Measurements from ENCODE around the gene PPP1R9B.
A peak's percentile ranks its signal among the peaks of the same experiment; 100 is the strongest.

Gene PPP1R9B

GRCh38 chr17:50090971-50091917 lies 59.2 kb downstream of the PPP1R9B start:
- no peak for DNase-seq (ENCODE audit: low read depth)

DNA sequence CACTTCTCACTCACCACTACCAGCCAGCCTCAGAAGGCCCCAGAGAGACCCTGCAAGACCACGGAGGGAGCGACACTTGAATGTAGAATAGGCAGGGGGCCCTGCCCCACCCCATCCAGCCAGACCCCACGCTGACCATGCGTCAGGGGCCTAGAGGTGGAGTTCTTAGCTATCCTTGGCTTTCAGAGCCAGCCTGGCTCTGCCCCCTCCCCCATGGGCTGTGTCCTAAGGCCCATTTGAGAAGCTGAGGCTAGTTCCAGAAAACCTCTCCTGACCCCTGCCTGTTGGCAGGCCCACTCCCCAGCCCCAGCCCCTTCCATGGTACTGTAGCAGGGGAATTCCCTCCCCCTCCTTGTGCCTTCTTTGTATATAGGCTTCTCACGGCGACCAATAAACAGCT lies 60.4 kb downstream of the PPP1R9B start:
- no peak for DNase-seq (ENCODE audit: low read depth)

DNA sequence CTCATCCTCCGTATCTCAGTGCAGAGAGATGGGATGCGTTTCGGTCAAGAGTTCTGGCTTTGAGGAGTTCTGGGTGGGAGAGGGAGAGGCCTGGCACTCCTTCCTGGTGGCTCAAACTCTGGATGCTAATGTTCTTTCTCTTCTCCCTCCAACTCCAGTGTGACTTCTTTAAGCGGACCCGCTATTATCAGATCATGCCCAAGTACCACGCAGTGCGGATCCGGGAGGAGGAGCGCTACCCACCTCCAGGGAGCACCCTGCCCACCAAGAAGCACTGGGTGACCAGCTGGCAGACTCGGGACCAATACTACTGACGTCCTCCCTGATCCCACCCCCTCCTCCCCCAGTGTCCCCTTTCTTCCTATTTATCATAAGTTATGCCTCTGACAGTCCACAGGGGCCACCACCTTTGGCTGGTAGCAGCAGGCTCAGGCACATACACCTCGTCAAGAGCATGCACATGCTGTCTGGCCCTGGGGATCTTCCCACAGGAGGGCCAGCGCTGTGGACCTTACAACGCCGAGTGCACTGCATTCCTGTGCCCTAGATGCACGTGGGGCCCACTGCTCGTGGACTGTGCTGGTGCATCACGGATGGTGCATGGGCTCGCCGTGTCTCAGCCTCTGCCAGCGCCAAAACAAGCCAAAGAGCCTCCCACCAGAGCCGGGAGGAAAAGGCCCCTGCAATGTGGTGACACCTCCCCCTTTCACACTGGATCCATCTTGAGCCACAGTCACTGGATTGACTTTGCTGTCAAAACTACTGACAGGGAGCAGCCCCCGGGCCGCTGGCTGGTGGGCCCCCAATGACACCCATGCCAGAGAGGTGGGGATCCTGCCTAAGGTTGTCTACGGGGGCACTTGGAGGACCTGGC lies 61.3 kb downstream of the PPP1R9B start:
- no peak for DNase-seq (ENCODE audit: low read depth)

GRCh38 chr17:50087912-50088405 lies 62.5 kb downstream of the PPP1R9B start:
- DNase-seq (ENCODE audit: low read depth), result no peak

DNA sequence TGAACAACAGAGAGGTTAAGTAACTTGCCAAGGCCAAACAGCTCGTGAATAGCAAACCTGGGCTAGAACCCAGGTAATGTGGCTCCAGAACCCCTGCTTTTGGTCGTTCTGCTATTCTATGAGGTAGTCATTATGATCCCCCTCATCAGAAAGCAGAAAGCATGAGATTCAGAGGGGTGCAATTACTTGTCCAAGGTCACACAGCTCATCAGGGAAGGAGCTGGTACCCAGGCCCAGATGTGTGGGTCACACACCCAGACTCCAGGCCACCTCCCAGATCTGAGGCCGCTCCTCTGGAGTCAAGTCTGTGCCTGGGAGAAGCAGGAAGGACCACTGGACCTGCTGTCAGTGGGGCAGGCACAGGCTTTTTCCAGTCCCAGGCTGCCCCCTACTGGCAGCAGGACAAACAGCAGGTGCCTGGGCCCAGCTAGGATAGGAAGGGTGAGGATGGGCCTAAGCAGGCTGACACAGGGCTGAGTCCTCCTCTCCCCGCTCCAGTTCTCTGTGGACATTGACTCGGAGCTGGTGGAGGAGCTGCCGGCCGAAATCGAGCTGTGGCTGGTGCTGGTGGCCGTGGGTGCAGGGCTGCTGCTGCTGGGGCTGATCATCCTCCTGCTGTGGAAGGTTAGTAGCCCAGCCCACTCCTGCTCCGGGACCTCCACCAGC lies 63.1 kb downstream of the PPP1R9B start:
- DNase-seq (ENCODE audit: low read depth), result peak; percentile 62

Data from fibroblast of gingiva (primary cell).